Raji (cell line): ENCODE measurements around the gene MFSD6.

ENCODE experiments used
- POLR2A ChIP-seq: IDR thresholded peaks from 2 replicates; pipeline ENCODE4 v1.6.1; 2011; ENCODE audit warnings: low read depth, low read length, control low read depth; ENCODE audit not compliant: insufficient read depth

Gene MFSD6

DNA sequence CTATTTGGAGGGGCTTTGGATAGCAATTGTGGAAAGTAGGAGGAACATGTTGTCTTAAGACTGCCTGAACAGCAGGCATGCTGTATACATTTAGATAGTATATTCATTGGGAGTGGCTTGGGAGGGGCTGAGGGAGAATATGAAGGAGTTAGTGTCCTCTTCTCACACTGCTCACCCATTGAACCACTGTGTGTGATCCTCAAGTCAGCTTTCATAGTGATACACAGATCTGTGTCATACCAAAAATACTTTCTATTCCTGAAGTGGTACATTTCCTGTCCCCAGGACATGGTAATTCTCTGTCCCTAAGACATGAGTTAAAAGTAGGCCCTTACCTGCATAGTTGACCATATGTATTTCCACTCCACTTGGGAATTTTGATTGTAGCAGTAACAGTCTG is 116.8 kb downstream of the MFSD6 start:
- no peak for TF ChIP-seq POLR2A

DNA sequence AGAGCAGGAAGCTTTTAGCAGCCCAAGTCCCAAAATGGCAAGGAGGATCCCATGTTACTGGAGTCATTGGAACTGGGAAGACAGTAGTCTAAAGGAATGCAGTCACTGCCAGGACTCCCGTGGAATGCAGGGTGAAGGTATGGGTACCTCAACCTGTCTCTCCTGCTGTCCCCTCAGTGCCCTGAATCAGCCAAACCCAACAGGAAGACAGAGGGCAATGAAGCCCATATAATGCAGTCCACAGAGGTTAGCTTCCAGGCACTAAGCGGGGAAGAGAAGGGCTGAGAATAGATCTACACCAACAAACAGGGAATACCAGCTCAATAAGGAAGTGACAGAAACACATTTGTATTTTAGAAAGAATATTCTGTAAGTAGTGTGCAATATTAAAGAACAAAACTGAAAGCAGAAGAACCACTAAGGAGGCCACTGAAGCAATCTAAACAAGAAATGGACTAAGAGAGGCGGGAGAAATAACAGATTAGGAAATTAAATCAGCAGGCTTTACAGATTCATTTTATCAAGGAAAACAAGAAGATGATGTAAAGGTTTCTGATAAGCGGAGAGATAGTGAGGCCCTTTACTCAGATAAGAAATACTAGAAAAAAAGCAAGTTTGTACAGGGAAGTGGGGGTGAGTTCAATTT is 118.1 kb downstream of the MFSD6 start:
- no peak for TF ChIP-seq POLR2A

DNA sequence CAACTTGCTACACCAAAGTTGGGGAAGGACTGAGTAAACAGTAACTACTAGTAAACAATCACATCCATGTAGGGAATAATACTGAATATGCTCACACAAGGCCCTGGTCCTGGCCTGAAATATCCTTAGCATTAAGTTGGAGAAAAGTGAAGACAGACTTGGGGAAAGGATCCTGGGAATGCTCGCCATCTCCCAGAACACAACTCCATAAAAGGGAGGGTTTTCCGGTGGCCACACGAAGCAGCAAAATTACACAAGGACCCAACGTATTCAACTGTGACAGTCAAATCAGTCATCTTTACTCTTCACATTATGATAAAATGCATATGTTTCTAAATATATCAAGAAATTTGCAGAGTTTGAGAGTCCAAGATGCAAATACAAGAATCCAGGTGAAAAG is 119.1 kb downstream of the MFSD6 start:
- no peak for TF ChIP-seq POLR2A

DNA sequence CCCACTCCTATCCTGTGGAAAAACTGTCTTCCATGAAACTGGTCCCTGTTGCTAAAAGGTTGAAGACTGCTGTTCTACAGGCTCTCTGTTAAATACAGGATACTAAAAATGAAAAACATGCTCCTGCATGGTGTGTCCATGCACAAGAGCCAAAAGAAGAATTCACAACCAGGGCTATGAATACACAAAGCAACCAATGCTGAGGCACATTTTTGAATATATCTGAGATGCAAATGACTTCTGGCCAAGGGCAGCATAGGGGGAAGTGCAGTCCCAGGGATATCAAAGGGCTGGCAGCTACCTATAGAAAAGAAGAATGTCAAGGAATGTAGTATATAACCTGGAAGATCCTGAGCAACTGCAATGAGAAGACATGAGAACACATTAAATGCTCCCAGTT is 119.8 kb downstream of the MFSD6 start:
- no peak for TF ChIP-seq POLR2A

DNA sequence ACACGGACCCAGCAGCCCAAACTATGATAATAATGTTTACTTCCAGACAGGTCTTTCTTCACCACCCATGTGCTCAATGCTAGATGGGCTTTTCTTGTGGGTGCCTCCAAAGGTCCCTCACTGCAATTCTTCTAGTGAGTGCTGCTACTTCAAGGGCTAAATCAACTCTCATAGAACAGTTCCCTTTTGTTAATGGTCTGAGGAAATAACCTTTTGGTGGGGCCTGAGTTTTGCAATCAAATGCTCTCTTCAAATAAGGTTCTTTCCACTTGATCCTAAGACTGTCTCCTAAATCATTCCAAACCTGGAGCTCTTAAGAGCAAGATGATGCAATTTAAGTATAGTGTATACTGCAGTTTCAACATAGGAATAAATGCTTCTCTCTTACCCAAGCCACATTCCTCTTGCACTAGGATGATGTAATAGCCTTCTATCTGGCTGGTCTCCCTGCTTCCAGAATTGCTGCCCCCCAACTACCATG is 120.4 kb downstream of the MFSD6 start:
- TF ChIP-seq POLR2A = no peak

DNA sequence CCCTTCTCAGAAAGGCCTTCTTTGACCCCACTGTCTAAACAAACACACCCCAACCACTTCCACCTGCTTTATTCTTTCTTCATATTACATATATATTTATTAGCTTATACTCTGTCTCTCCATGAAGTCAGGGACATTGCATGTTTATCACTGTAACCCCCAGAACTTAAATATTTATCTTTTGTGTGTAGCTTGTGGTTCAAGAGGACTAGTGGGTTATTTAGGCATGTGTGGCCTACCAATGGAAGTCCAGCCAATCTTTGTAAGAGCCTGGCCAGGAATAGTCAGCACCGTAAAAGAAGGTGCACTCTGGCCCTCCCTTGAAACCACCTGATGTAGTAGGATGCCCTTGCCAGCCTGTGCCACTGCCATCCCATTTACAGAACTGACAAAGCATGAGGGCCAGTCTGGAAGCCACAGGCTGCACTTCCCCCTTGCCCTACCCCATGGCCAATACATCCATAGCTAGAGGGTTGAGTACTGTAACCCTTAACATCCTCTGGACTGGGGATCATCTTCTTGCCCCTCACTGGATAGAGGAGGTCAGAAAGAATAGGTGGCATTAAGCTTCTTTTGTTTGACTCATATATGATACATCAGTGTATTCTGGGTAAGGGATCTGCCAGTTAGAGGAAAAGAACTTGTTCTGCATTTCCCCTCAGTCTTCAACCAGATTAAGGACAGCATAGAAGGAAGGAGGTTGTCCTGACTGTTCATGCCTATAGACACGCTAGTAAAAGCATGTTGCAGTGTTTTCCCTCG is 121.5 kb downstream of the MFSD6 start:
- TF ChIP-seq POLR2A = no peak

DNA sequence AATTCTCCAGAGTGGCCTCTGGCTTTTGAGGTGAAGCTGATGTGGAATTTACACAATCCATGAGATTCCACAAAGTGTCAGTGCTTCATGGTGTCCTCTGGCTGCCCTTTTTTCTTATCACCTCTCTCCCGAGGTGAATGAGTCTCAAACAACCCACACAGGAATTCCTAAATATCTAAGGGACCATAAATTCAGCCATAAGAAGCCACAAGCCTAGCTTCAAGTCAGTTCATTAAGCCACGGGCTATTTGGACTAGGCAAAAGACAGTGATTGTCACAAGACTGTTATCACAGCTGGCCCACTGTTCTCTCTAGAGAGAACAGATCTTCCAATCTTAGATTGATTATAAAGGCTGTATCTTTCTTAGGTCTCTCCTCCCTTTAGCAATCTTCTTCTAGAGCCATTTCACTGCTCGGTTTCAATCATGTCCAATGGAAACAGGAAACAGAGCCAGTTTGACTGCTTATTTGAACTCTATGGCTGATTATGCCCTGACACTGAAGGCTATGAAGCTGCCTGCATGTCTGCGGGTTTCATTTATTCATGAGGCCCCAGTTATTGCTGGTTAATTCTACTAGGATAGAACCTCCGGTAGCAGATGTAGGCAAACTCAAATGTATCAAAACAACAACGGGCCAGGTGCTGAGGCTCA is 122.2 kb downstream of the MFSD6 start:
- no peak for TF ChIP-seq POLR2A

DNA sequence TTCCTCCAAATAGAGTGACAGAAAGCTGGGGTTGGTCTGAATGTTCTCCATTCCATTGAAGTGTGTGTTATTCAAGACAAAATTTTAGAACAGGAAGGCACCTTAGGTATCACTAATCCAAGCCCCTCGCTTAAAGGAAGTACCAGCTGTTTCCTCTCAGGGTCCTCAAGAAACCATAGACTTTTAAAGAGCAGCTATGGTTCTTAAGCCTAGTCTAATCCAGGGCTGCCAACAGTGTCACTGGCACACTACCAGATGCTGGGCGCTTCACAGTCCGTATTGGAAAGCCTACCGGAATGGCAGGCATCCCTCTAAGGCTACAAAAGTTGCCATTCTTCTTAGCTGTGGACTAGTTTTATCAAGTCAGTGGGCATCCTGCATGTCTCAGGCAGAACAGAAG is 124.4 kb downstream of the MFSD6 start:
- TF ChIP-seq POLR2A = no peak

DNA sequence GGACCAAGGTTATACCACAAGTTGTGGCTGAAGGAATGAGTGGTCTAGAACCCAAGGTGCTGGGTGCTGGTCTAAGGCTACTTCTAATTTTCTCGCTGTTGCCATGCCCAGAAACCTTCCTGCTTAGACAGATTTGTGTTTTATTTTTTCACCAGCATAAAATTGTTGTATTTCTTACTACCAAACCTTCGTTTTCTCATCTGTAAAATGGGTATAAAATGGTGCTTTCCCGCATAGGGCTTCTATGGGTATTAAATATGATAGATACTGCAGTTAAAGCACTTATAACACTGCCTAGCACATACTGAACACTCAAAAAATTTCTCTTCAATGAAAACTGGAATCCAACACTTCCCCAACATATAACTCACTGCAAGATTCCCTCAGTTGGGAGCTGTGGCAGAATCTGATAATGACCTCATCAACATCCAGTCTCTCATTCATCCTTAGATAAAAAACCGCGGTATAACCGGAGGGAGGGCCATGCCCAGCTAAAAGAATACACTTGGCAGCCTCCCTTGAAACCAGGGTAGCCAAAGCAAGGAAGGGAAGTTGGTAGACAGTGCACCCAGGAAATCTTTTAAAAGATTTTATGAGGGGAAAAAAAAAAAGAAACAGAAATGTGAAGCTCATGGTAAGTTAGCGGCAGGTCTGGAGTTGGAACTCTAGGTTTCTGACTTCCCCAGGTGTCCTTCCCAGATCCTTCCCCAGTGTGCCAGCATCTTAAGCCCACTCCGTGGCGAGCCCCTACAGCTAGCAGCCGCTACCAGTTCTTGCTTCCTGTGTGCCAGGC is 125.2 kb downstream of the MFSD6 start:
- TF ChIP-seq POLR2A = no peak

DNA sequence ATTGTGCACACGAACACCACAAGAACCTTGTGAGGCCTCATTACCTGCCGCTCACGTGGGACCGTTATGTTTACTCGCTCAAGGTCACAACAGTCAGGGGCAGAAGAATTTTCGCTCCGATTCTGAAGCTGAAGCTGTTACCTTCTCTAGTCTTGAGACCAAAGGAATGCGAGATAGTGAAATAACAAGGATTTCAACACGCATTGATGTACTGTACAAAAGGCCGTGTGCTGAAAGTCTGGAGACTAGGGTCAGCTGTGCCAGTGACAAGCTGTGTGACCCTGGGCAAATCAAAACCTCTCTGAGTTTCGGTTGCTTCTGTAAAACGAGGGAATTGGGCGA is 125.8 kb downstream of the MFSD6 start:
- peak; percentile 54; the same call in 1 of the 2 replicates for TF ChIP-seq POLR2A

DNA sequence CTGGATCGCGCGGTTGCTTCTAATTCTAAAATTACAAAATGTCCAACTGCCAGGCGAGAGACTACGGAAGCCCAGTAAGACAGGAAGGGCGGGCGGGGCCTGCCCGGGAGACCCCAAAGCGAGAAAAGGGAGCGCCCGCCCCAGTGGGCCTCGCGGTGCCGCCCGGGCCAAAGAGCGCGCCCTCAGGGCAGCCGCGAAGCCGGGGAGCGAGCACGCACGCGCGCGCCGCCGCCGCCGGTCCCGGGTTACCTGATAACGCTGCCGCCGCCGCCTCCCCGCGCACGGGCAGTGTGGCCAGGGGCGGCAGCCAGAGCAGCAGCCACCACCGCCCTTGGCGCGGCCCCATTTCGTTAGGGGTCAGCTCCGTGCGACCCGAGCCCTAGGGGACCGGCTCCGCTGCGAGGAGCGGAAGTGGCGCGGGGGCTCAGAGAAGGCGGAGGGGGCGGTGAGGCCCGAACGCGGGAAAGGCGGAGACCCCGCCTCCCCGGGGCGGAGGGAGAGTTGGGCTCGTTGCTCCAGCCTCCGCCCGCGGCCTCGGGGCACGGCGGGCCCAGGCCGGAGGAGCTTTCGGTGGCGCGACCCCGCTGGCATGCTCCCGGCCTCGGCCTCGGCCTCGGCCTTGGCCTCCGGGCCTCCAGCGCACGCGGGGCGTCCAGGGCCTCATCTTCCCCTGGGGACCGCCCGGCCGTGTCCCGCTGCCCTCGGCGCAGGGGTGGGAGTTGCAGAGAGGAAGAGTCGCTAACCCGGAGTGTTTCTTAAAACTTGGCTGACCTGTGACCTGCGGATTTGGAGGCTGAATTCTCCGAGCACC is 126.4 kb downstream of the MFSD6 start, which contains the start of gene NEMP2:
Gene NEMP2 (minus strand): TSS at position 413 of the 811 bp plus-strand sequence. CDS start 67 bp downstream, at position 346.
- peak; percentile 89 for TF ChIP-seq POLR2A

DNA sequence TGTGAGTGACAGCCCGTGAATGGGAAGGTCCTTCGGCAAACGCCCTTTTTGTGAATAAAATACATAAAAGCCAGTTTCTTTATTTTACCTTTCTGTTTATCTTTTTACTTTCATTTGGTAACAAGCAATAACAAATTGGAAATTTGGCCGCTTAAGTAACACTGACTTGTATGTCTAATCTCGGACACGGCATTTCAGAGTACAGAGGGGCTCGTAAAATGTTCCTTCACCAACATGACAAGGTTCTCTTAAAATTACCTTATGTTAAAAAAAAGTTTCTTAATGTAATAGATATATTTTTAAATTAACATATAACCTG is 126.9 kb downstream of the MFSD6 start:
- TF ChIP-seq POLR2A = no peak

DNA sequence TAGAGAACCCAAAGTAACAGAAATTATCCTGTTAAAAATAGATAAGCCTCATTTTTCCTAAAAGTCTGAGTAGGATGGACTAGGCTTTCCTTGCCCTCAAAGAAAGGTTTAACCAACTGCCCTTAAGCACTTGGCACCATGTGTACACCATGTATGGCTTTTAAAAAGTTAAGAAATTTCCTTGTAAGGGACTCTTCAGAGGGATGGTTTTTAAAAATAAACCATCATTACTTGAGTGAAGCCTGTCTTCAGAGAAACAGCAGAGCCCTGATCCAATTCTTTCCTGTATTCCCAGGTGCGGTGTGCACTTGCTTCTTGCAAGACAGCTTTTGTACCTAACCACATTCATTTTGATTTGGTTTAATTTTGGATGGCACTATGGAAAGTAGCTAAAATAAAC is 127.4 kb downstream of the MFSD6 start:
- no peak for TF ChIP-seq POLR2A

DNA sequence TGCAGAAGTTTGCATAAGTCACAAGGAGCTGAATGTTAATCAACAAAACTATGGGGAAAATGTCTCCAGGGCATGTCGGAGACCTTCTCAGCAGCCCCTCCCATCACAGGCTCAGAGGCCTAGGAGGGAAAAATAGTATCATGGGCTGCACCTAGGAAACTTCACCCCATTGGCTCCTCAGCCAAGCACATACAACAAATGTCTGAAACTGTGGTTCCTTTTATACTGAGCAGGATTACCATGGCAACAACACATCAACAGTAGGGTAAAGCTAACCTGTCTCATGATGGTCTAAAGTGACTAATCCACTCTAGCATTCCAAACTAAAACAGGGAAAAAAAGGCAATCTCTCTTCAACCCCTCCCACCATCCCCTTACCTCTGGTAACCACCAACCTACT is 129.6 kb downstream of the MFSD6 start:
- no peak for TF ChIP-seq POLR2A

DNA sequence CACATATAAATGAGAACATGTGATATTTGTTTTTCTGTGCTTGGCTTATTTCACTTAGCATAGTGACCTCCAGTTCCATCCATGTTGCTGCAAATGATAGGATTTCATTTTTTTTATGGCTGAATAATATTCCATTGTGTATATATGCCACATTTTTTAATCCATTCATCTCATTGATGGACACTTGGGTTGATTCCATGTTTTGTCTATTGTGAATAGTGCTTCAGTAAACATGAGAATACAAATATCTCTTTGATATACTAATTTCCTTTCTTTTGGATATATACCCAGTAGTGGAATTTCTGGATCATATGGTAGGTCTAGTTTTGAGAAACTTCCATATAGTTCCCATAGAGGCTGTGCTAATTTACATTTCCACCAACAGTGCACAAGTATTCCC is 130.0 kb downstream of the MFSD6 start:
- no peak for TF ChIP-seq POLR2A
